ENCODE results near the gene TMC4. TPM values are rescaled to one million over a fixed set of nuclear protein-coding genes. Genes with fewer than 3 reads are reported as not detected.

TMC4 gene
- total RNA-seq, 1 experiment from 2014 or later = 38.9 TPM

GRCh38 chr19:54180691-54181091, 7.7 kb upstream of the TMC4 start:
- no peak for TF ChIP-seq CTCF (IDR thresholded peaks at IDR 0.05; ENCODE audit: insufficient read depth in 1 of 2, low read depth in 1 of 2, low read length in 1 of 2, severe bottlenecking in 1 of 2, unreplicated experiment in 1 of 2)
- no peaks in the 10 kb centered on the region for H3K4me1 ChIP-seq
- Mint-ChIP-seq H3K27me3 (ENCODE audit: insufficient read depth, unreplicated experiment) (no peaks in the 10 kb centered on the region), H3K4me3 (ENCODE audit: unreplicated experiment) (no peak overlapping the region), H3K27ac (ENCODE audit: unreplicated experiment) (no peak overlapping the region), H3K9me3 (ENCODE audit: unreplicated experiment) (no peaks in the 10 kb centered on the region), H3K4me1 (ENCODE audit: low read depth, unreplicated experiment) (no peaks in the 10 kb centered on the region), H3K36me3 (ENCODE audit: insufficient read depth, unreplicated experiment) (peaks cover 37% of the 10 kb centered on the region)
- POLR2A ChIA-PET = interaction anchor here (1.1 kb wide), 1 partner anchor 9 kb away, joined by 6 read pairs; the partner anchor contains the start of gene MBOAT7
- H3K27me3 ChIP-seq (replicated peaks; ENCODE audit: control insufficient read depth, insufficient read depth, low read length) = no peaks in the 10 kb centered on the region
- H3K4me3 ChIP-seq (ENCODE audit: low read depth, low read length) = no peak overlapping the region
- CTCF ChIA-PET = interaction anchor here (0.7 kb wide), 1 partner anchor 9 kb away, joined by 4 read pairs; the partner anchor contains the start of gene MBOAT7
- no peak for DNase-seq
- H3K9me3 ChIP-seq = no peaks in the 10 kb centered on the region
- BruUV-seq (replicated peaks) = no TSS peak
- intact Hi-C loops (cut with micrococcal nuclease; ENCODE audit: unreplicated experiment) = no loop called here
- H3K36me3 ChIP-seq (ENCODE audit: control insufficient read depth, insufficient read depth, low read length) = peaks cover 2% of the 10 kb centered on the region; the same call in 1 of the 2 replicates

GRCh38 chr19:54179921-54180461, 7.0 kb upstream of the TMC4 start:
- Mint-ChIP-seq H3K4me1 (ENCODE audit: low read depth, unreplicated experiment) (no peaks in the 10 kb centered on the region), H3K36me3 (ENCODE audit: insufficient read depth, unreplicated experiment) (peaks cover 36% of the 10 kb centered on the region), H3K27me3 (ENCODE audit: insufficient read depth, unreplicated experiment) (no peaks in the 10 kb centered on the region), H3K4me3 (ENCODE audit: unreplicated experiment) (no peak overlapping the region), H3K27ac (ENCODE audit: unreplicated experiment) (peak overlapping the region; percentile 29), H3K9me3 (ENCODE audit: unreplicated experiment) (no peaks in the 10 kb centered on the region)
- peaks cover 2% of the 10 kb centered on the region; the same call in 1 of the 2 replicates for H3K36me3 ChIP-seq (ENCODE audit: control insufficient read depth, insufficient read depth, low read length)
- POLR2A ChIA-PET = interaction anchor here (1.1 kb wide), 1 partner anchor 9 kb away, joined by 6 read pairs; the partner anchor contains the start of gene MBOAT7
- CTCF ChIA-PET = interaction anchor here (0.7 kb wide), 1 partner anchor 10 kb away, joined by 4 read pairs; the partner anchor contains the start of gene MBOAT7
- peak in 1 of 2 experiments; percentile 20 for TF ChIP-seq CTCF (IDR thresholded peaks at IDR 0.05; ENCODE audit: insufficient read depth in 1 of 2, low read depth in 1 of 2, low read length in 1 of 2, severe bottlenecking in 1 of 2, unreplicated experiment in 1 of 2)
- no peak overlapping the region for H3K4me3 ChIP-seq (ENCODE audit: low read depth, low read length)
- no peaks in the 10 kb centered on the region for H3K9me3 ChIP-seq
- H3K27me3 ChIP-seq (replicated peaks; ENCODE audit: control insufficient read depth, insufficient read depth, low read length) = no peaks in the 10 kb centered on the region
- intact Hi-C loops (cut with micrococcal nuclease; ENCODE audit: unreplicated experiment) = no loop called here
- H3K4me1 ChIP-seq = no peaks in the 10 kb centered on the region
- DNase-seq = no peak
- BruUV-seq (replicated peaks) = no TSS peak

- no peak overlapping the region for H3K4me3 Mint-ChIP-seq (ENCODE audit: unreplicated experiment)
- intact Hi-C loops (cut with micrococcal nuclease; ENCODE audit: unreplicated experiment) = no loop called here
- TSS peak; percentile 17 for BruUV-seq (replicated peaks)
- H3K9me3 ChIP-seq = no peaks in the 10 kb centered on the region
- H3K4me1 ChIP-seq = no peaks in the 10 kb centered on the region
- TF ChIP-seq CTCF (IDR thresholded peaks at IDR 0.05; ENCODE audit: insufficient read depth in 1 of 2, low read depth in 1 of 2, low read length in 1 of 2, severe bottlenecking in 1 of 2, unreplicated experiment in 1 of 2) = no peak
- no peak for DNase-seq
- H3K27me3 ChIP-seq (replicated peaks; ENCODE audit: control insufficient read depth, insufficient read depth, low read length) = no peaks in the 10 kb centered on the region
- H3K4me1 Mint-ChIP-seq (ENCODE audit: low read depth, unreplicated experiment) = peaks cover 5% of the 10 kb centered on the region
- H3K4me3 ChIP-seq (ENCODE audit: low read depth, low read length) = no peak overlapping the region
- peaks cover 41% of the 10 kb centered on the region for H3K36me3 Mint-ChIP-seq (ENCODE audit: insufficient read depth, unreplicated experiment)
- H3K9me3 Mint-ChIP-seq (ENCODE audit: unreplicated experiment) = no peaks in the 10 kb centered on the region
- H3K36me3 ChIP-seq (ENCODE audit: control insufficient read depth, insufficient read depth, low read length) = peaks cover 2% of the 10 kb centered on the region; the same call in 1 of the 2 replicates
- no peaks in the 10 kb centered on the region for H3K27me3 Mint-ChIP-seq (ENCODE audit: insufficient read depth, unreplicated experiment)
- H3K27ac Mint-ChIP-seq (ENCODE audit: unreplicated experiment) = peak overlapping the region; percentile 29
- ChIA-PET POLR2A (interaction anchor here (1.1 kb wide), 1 partner anchor 10 kb away, joined by 6 read pairs; the partner anchor contains the start of gene MBOAT7), CTCF (no interaction called here)
Measured at GRCh38 chr19:54179262-54179852, 6.4 kb upstream of the TMC4 start.
